Astrocyte (in vitro differentiated cells and primary cell): Measurements from ENCODE around the gene CD46. TPM values are rescaled to one million over a fixed set of nuclear protein-coding genes. Genes with fewer than 3 reads are reported as not detected.

Experiments used
- DNase-seq: peaks from one replicate; pipeline ENCODE4 v3.0.0-alpha.2; 2010; ENCODE audit warnings: low read depth
- FAIRE-seq: peaks from 2 replicates; lab custom pipeline; 2011; peaks lifted over from hg19 to GRCh38; lab: Jason Lieb, UNC
- H2AFZ ChIP-seq: 2 replicates; pipeline ENCODE4 v1.6.0; 2012; ENCODE audit warnings: low read depth, low read length, inconsistent platforms
- H3K27ac ChIP-seq: 2 replicates; pipeline ENCODE4 v1.5.1; 2011; ENCODE audit warnings: low read depth, low read length, inconsistent platforms
- H3K27me3 ChIP-seq: 2 replicates; pipeline ENCODE4 v1.6.0; 2011; ENCODE audit warnings: low read length, inconsistent platforms; ENCODE audit not compliant: insufficient read depth
- H3K36me3 ChIP-seq: 2 replicates; pipeline ENCODE4 v1.5.1; 2011; ENCODE audit warnings: low read length, inconsistent platforms; ENCODE audit not compliant: insufficient read depth
- H3K4me1 ChIP-seq: 2 replicates; pipeline ENCODE4 v1.5.1; 2011; ENCODE audit warnings: low read length, inconsistent platforms; ENCODE audit not compliant: insufficient read depth
- H3K4me2 ChIP-seq: 2 replicates; pipeline ENCODE4 v1.6.0; 2012; ENCODE audit warnings: low read length, inconsistent platforms
- H3K4me3 ChIP-seq: 2 replicates; pipeline ENCODE4 v1.5.1; 2011; ENCODE audit warnings: low read depth, mild to moderate bottlenecking, low read length, inconsistent platforms; ENCODE audit not compliant: insufficient read depth
- H3K79me2 ChIP-seq: 2 replicates; pipeline ENCODE4 v1.6.0; 2012; ENCODE audit warnings: mild to moderate bottlenecking, low read length, inconsistent platforms; ENCODE audit not compliant: insufficient read depth
- H3K9ac ChIP-seq: 2 replicates; pipeline ENCODE4 v1.6.0; 2012; ENCODE audit warnings: mild to moderate bottlenecking, low read length, inconsistent platforms
- H3K9me3 ChIP-seq: 2 replicates; pipeline ENCODE4 v1.5.1; 2012; ENCODE audit warnings: low read depth, mild to moderate bottlenecking, low read length, inconsistent platforms; ENCODE audit not compliant: insufficient read depth
- H4K20me1 ChIP-seq: 2 replicates; pipeline ENCODE4 v1.6.0; 2012; ENCODE audit warnings: low read length, inconsistent platforms; ENCODE audit not compliant: insufficient read depth
- H3K27ac Mint-ChIP-seq: one replicate; pipeline ENCODE4 v1.8.0; 2021; ENCODE audit warnings: mild to moderate bottlenecking, mixed read lengths; ENCODE audit not compliant: unreplicated experiment
- H3K27me3 Mint-ChIP-seq: one replicate; pipeline ENCODE4 v1.8.0; 2021; ENCODE audit warnings: low read depth, mixed read lengths; ENCODE audit not compliant: unreplicated experiment
- H3K36me3 Mint-ChIP-seq: one replicate; pipeline ENCODE4 v1.8.0; 2021; ENCODE audit warnings: low read depth, mixed read lengths; ENCODE audit not compliant: unreplicated experiment
- H3K4me1 Mint-ChIP-seq: one replicate; pipeline ENCODE4 v1.8.0; 2021; ENCODE audit warnings: low read depth, mixed read lengths; ENCODE audit not compliant: unreplicated experiment
- H3K4me3 Mint-ChIP-seq: one replicate; pipeline ENCODE4 v1.8.0; 2021; ENCODE audit warnings: mild to moderate bottlenecking, moderate library complexity, mixed read lengths; ENCODE audit not compliant: unreplicated experiment
- H3K9me3 Mint-ChIP-seq: one replicate; pipeline ENCODE4 v1.8.0; 2021; ENCODE audit warnings: mild to moderate bottlenecking, mixed read lengths; ENCODE audit not compliant: unreplicated experiment
- EZH2 ChIP-seq: IDR thresholded peaks from 2 replicates; pipeline ENCODE4 v1.6.1; 2012; ENCODE audit warnings: mild to moderate bottlenecking, low read length, inconsistent platforms; ENCODE audit not compliant: insufficient read depth
- total RNA-seq: library from RNA; stranded (reverse); gene quantifications from 2 replicates; pipeline ENCODE4 v1.2.1, GENCODE V29; 2021
- TF ChIP-seq, protein P1 (sequence below): IDR thresholded peaks from 2 replicates; pipeline ENCODE4 v1.5.1; 2011; ENCODE audit warnings: low read depth, mild to moderate bottlenecking, inconsistent platforms, low read length, moderate library complexity; ENCODE audit not compliant: insufficient read depth

The CD46 gene
- total RNA-seq, 1 donor from 2014 or later = 176 TPM

GRCh38 chr1:207808322-207808705 is 56.5 kb downstream of the CD46 start:
- Histone ChIP-seq H3K36me3 (no peaks in the 10 kb centered on the region), H3K9ac (no peak overlapping the region), H3K27ac (no peak overlapping the region), H3K27me3 (no peaks in the 10 kb centered on the region), H3K79me2 (no peaks in the 10 kb centered on the region), H3K4me2 (no peak overlapping the region), H3K4me1 (peaks cover 14% of the 10 kb centered on the region), H2AFZ (no peak overlapping the region), H3K9me3 (no peaks in the 10 kb centered on the region), H3K4me3 (no peak overlapping the region), H4K20me1 (no peaks in the 10 kb centered on the region)
- no peak for FAIRE-seq
- Mint-ChIP-seq H3K36me3 (peaks cover 4% of the 10 kb centered on the region), H3K4me3 (no peak overlapping the region), H3K4me1 (peaks cover 24% of the 10 kb centered on the region), H3K27ac (no peak overlapping the region), H3K27me3 (peaks cover 2% of the 10 kb centered on the region), H3K9me3 (peaks cover 2% of the 10 kb centered on the region)
- DNase-seq = no peak
- TF ChIP-seq, protein P1, sequence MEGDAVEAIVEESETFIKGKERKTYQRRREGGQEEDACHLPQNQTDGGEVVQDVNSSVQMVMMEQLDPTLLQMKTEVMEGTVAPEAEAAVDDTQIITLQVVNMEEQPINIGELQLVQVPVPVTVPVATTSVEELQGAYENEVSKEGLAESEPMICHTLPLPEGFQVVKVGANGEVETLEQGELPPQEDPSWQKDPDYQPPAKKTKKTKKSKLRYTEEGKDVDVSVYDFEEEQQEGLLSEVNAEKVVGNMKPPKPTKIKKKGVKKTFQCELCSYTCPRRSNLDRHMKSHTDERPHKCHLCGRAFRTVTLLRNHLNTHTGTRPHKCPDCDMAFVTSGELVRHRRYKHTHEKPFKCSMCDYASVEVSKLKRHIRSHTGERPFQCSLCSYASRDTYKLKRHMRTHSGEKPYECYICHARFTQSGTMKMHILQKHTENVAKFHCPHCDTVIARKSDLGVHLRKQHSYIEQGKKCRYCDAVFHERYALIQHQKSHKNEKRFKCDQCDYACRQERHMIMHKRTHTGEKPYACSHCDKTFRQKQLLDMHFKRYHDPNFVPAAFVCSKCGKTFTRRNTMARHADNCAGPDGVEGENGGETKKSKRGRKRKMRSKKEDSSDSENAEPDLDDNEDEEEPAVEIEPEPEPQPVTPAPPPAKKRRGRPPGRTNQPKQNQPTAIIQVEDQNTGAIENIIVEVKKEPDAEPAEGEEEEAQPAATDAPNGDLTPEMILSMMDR = no peak

- Mint-ChIP-seq H3K4me3 (no peak overlapping the region), H3K36me3 (peaks cover 4% of the 10 kb centered on the region), H3K27me3 (peaks cover 2% of the 10 kb centered on the region), H3K9me3 (peaks cover 2% of the 10 kb centered on the region), H3K27ac (no peak overlapping the region), H3K4me1 (peaks cover 27% of the 10 kb centered on the region)
- Histone ChIP-seq H3K36me3 (no peaks in the 10 kb centered on the region), H2AFZ (no peak overlapping the region), H3K27ac (no peak overlapping the region), H4K20me1 (no peaks in the 10 kb centered on the region), H3K79me2 (no peaks in the 10 kb centered on the region), H3K27me3 (no peaks in the 10 kb centered on the region), H3K4me2 (no peak overlapping the region), H3K4me3 (no peak overlapping the region), H3K9me3 (no peaks in the 10 kb centered on the region), H3K9ac (no peak overlapping the region), H3K4me1 (peaks cover 14% of the 10 kb centered on the region)
- FAIRE-seq = no peak
- no peak for TF ChIP-seq EZH2
- TF ChIP-seq, protein P1 = no peak
- DNase-seq = no peak
Measured at GRCh38 chr1:207808911-207809555, 57.2 kb downstream of the CD46 start.

GRCh38 chr1:207810173-207810572 is 58.3 kb downstream of the CD46 start:
- TF ChIP-seq, protein P1 = no peak
- no peak for TF ChIP-seq EZH2
- DNase-seq = peak; percentile 65
- no peak for FAIRE-seq
- Mint-ChIP-seq H3K4me3 (no peak overlapping the region), H3K27ac (no peak overlapping the region), H3K36me3 (peaks cover 7% of the 10 kb centered on the region), H3K27me3 (peaks cover 2% of the 10 kb centered on the region), H3K9me3 (peaks cover 2% of the 10 kb centered on the region), H3K4me1 (peaks cover 28% of the 10 kb centered on the region)
- Histone ChIP-seq H3K9ac (no peak overlapping the region), H3K9me3 (no peaks in the 10 kb centered on the region), H3K4me1 (peaks cover 14% of the 10 kb centered on the region), H3K4me2 (no peak overlapping the region), H3K79me2 (no peaks in the 10 kb centered on the region), H2AFZ (no peak overlapping the region), H3K27ac (no peak overlapping the region), H3K36me3 (no peaks in the 10 kb centered on the region), H3K4me3 (no peak overlapping the region), H4K20me1 (no peaks in the 10 kb centered on the region), H3K27me3 (no peaks in the 10 kb centered on the region)
